Esophagus muscularis mucosa (tissue), 4 donors: ENCODE data around the gene LHX2. TPM values are rescaled to one million over a fixed set of nuclear protein-coding genes. Genes with fewer than 3 reads are reported as not detected.

Experiments used
- DNase-seq: peaks from one replicate; pipeline ENCODE4 v3.0.0-alpha.2; 2017; ENCODE audit errors: extremely low spot score
- H3K27ac ChIP-seq, 4 donors: fragments of 200-600 bp; sonication (generic); replicated peaks in 1 of 4; 1 replicate in 3 of 4; 2 replicates in 1 of 4; pipeline ENCODE4 v1.5.1; 2016 to 2019; ENCODE audit warnings: mild to moderate bottlenecking in 1 of 4
- H3K27me3 ChIP-seq, 4 donors: fragments of 200-600 bp; sonication (generic); one replicate each; pipeline versions ENCODE4 v1.5.1 to v1.6.0; 2016 to 2019
- H3K36me3 ChIP-seq, 4 donors: fragments of 200-600 bp; sonication (generic); one replicate each; pipeline ENCODE4 v1.5.1; 2016 to 2019
- H3K4me1 ChIP-seq, 4 donors: fragments of 200-600 bp; sonication (generic); one replicate each; pipeline ENCODE4 v1.5.1; 2016 to 2019
- H3K4me3 ChIP-seq, 4 donors: fragments of 200-600 bp; sonication (generic); 1 replicate in 2 of 4; 2 replicates in 2 of 4; pipeline ENCODE4 v1.5.1; 2016 to 2019; ENCODE audit warnings: mild to moderate bottlenecking in 4 of 4, moderate library complexity in 1 of 4
- H3K9me3 ChIP-seq, 4 donors: fragments of 200-600 bp; sonication (generic); 1 replicate in 3 of 4; 2 replicates in 1 of 4; pipeline ENCODE4 v1.5.1; 2016 to 2019
- CTCF ChIP-seq, 3 experiments: fragments of 200-600 bp in 2 of 3; fragments of 450-650 bp in 1 of 3; sonication (generic) in 2 of 3; IDR thresholded peaks; one replicate each; pipeline ENCODE4 v1.5.1; 2017 to 2019; ENCODE audit warnings: antibody characterized with exemption in 3 of 3, mild to moderate bottlenecking in 2 of 3, moderate library complexity in 1 of 3
- EP300 ChIP-seq: sonication (generic); formaldehyde crosslinking; IDR thresholded peaks from one replicate; pipeline ENCODE4 v1.6.1; 2017; ENCODE audit warnings: antibody characterized with exemption
- POLR2A ChIP-seq: fragments of 450-650 bp; IDR thresholded peaks from one replicate; pipeline ENCODE4 v1.6.1; 2017; ENCODE audit warnings: antibody characterized with exemption, moderate library complexity, mild to moderate bottlenecking, low read depth
- POLR2AphosphoS5 ChIP-seq, 2 donors: sonication (generic); formaldehyde crosslinking; IDR thresholded peaks; one replicate each; pipeline ENCODE4 v1.6.1; 2017; ENCODE audit warnings: antibody characterized with exemption in 2 of 2
- WGBS: methylation state at CpG from one replicate; pipeline ENCODE4 v1.1.5; 2018; 5-methylcytosine and 5-hydroxymethylcytosine counted together
- intact Hi-C: fragments of 100-400 bp; cut with DNase I; formaldehyde crosslinking; loops from one replicate; pipeline ENCODE4 v1.15.1; 2023
- total RNA-seq, 4 donors: library from RNA; depleted of rRNA; stranded (reverse); fragments of >200 nt; gene quantifications; one replicate each; pipeline versions ENCODE4 v1.1.0 to v1.2.1, GENCODE V29; 2016

LHX2 gene
- total RNA-seq, 4 donors from 2014 or later: not detected

GRCh38 chr9:124060844-124061605, 49.5 kb downstream of the LHX2 start:
- H3K36me3 ChIP-seq: no peaks in the 10 kb centered on the region
- intact Hi-C loops: no loop called here
- DNase-seq: no peak
- peaks cover 0 to 30% (median 0%) of the 10 kb centered on the region in 4 donors for H3K27me3 ChIP-seq
- H3K4me1 ChIP-seq: no peaks in the 10 kb centered on the region
- TF ChIP-seq POLR2A (no peak), CTCF (IDR thresholded peaks at IDR 0.05) (no peak), POLR2AphosphoS5 (IDR thresholded peaks at IDR 0.05) (no peak), EP300 (no peak)
- no peak overlapping the region for H3K4me3 ChIP-seq
- H3K9me3 ChIP-seq: no peaks in the 10 kb centered on the region
- WGBS: 85% methylated on average over 21 of the region's 21 CpGs
- H3K27ac ChIP-seq: no peak overlapping the region

- Histone ChIP-seq H3K4me3 (no peak overlapping the region), H3K27ac (no peak overlapping the region), H3K36me3 (no peaks in the 10 kb centered on the region), H3K9me3 (no peaks in the 10 kb centered on the region), H3K27me3 (peaks cover 0 to 27% (median 0%) of the 10 kb centered on the region in 4 donors), H3K4me1 (no peaks in the 10 kb centered on the region)
- no peak for TF ChIP-seq CTCF (IDR thresholded peaks at IDR 0.05)
- TF ChIP-seq POLR2A: no peak
- TF ChIP-seq POLR2AphosphoS5 (IDR thresholded peaks at IDR 0.05): no peak
- no peak for TF ChIP-seq EP300
- intact Hi-C loops: no loop called here
- DNase-seq: no peak
- WGBS: 77% methylated on average over 2 of the region's 2 CpGs
Observed at GRCh38 chr9:124062172-124062571, 50.6 kb downstream of the LHX2 start.

DNA sequence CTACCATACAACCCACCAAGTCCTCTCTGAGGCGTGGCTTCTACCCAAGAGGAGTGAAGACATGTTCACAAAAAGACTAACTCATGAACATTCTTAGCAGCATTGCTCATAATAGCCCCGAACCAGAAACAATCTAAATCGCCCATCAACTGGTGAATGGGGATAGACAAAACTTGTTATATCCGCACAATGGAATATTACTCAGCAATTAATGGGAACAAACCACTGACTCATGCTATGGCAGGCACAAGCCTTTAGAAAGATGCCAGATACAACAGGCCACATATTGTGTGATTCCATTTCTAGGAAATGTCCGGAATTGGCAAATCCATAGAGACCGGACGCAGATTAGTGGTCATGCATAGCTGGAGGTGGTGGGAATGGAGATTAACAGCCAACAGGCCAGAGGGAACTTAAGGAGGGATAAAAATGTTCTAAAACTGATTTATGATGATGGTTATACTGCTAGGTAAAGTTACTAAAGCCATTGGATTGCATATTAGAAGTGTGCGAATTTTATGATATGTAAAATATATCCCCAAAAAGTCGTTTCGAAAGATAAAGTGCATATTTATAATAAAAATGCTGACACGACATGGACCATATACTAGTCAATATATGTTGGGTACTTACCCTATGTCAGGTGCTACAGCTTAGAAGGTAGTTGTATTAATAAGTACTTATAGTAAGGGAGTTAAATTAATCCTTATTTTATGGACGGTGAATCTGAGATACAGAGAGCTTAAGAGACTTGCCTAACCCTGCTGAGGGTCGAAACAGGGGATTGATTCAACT, 55.4 kb downstream of the LHX2 start:
- H3K36me3 ChIP-seq: no peaks in the 10 kb centered on the region
- H3K4me1 ChIP-seq: no peaks in the 10 kb centered on the region
- peaks cover 0 to 24% (median 0%) of the 10 kb centered on the region in 4 donors for H3K27me3 ChIP-seq
- 85% methylated on average over 13 of the region's 13 CpGs for WGBS
- no peak overlapping the region for H3K27ac ChIP-seq
- no peak for DNase-seq
- H3K4me3 ChIP-seq: no peak overlapping the region
- intact Hi-C loops: no loop called here
- TF ChIP-seq POLR2AphosphoS5 (IDR thresholded peaks at IDR 0.05) (no peak), EP300 (no peak), POLR2A (no peak), CTCF (IDR thresholded peaks at IDR 0.05) (no peak)
- no peaks in the 10 kb centered on the region for H3K9me3 ChIP-seq

DNA sequence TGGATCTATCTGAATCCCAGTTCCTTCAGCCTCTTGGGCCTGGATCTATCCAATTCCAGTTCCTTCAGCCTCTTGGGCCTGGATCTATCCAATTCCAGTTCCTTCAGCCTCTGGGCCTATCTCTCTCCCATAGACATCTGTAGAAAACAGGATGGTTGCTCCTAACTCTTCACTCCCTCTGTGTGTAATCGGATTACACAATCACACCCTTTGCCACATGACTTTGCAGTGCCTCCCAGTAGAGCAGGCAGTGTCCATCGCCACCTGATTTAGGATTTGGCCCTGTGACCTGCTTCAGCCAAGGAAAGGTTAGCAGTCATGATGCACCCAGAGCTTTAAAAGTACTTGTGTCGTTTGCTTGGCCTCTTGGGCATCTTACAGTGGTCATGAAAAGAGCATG, 56.7 kb downstream of the LHX2 start:
- no peaks in the 10 kb centered on the region for H3K9me3 ChIP-seq
- peaks cover 0 to 26% (median 0%) of the 10 kb centered on the region in 4 donors for H3K27me3 ChIP-seq
- H3K27ac ChIP-seq: no peak overlapping the region
- no peak for TF ChIP-seq EP300
- TF ChIP-seq CTCF (IDR thresholded peaks at IDR 0.05): no peak
- no peak for TF ChIP-seq POLR2AphosphoS5 (IDR thresholded peaks at IDR 0.05)
- no peak for TF ChIP-seq POLR2A
- intact Hi-C loops: no loop called here
- no peaks in the 10 kb centered on the region for H3K4me1 ChIP-seq
- H3K4me3 ChIP-seq: no peak overlapping the region
- H3K36me3 ChIP-seq: no peaks in the 10 kb centered on the region
- DNase-seq: no peak
- WGBS: 89% methylated on average over 2 of the region's 3 CpGs
